Type B pancreatic cell (in vitro differentiated cells): ENCODE measurements around the gene CAMTA1. TPM values are rescaled to one million over a fixed set of nuclear protein-coding genes. Genes with fewer than 3 reads are reported as not detected.
A peak's percentile ranks its signal among the peaks of the same experiment; 100 is the strongest.

Experiments used
- DNase-seq: peaks from one replicate; pipeline ENCODE4 v3.0.0; 2021; ENCODE audit warnings: mixed read lengths; ENCODE audit not compliant: unreplicated experiment; ENCODE audit errors: extremely low spot score
- H3K27ac Mint-ChIP-seq: 2 replicates; pipeline ENCODE4 v1.8.0; 2021; ENCODE audit warnings: mild to moderate bottlenecking, mixed read lengths
- H3K27me3 Mint-ChIP-seq: 2 replicates; pipeline ENCODE4 v1.8.0; 2021; ENCODE audit warnings: mixed read lengths
- H3K36me3 Mint-ChIP-seq: 2 replicates; pipeline ENCODE4 v1.8.0; 2021; ENCODE audit warnings: mixed read lengths
- H3K4me1 Mint-ChIP-seq: one replicate; pipeline ENCODE4 v1.8.0; 2021; ENCODE audit warnings: mixed read lengths; ENCODE audit not compliant: unreplicated experiment
- H3K4me3 Mint-ChIP-seq: 2 replicates; pipeline ENCODE4 v1.8.0; 2021; ENCODE audit warnings: mild to moderate bottlenecking, mixed read lengths
- H3K9me3 Mint-ChIP-seq: 2 replicates; pipeline ENCODE4 v1.8.0; 2021; ENCODE audit warnings: mixed read lengths
- CTCF ChIP-seq: fragments of 200-600 bp; sonication (generic); conservative IDR thresholded peaks from 2 replicates; pipeline ENCODE4 v1.5.0; 2021; ENCODE audit warnings: antibody characterized with exemption, mild to moderate bottlenecking
- total RNA-seq: library from RNA; stranded (reverse); gene quantifications from 2 replicates; pipeline ENCODE4 v1.2.1, GENCODE V29; 2021; ENCODE audit warnings: low replicate concordance

Gene CAMTA1
- total RNA-seq, 1 donor from 2014 or later: 82.5 TPM

- Mint-ChIP-seq H3K4me1 (peaks cover 32% of the 10 kb centered on the region), H3K27me3 (no peaks in the 10 kb centered on the region), H3K4me3 (peak overlapping the region; percentile 18), H3K9me3 (no peaks in the 10 kb centered on the region), H3K36me3 (peaks cover 7% of the 10 kb centered on the region), H3K27ac (peak overlapping the region; percentile 62)
- TF ChIP-seq CTCF: no peak
- no peak for DNase-seq
Measured at GRCh38 chr1:7491109-7491817, 706.0 kb downstream of the CAMTA1 start.

- no peak for DNase-seq
- H3K27me3 Mint-ChIP-seq: no peaks in the 10 kb centered on the region
- H3K27ac Mint-ChIP-seq: peak overlapping the region; percentile 62
- H3K36me3 Mint-ChIP-seq: peaks cover 7% of the 10 kb centered on the region
- no peaks in the 10 kb centered on the region for H3K9me3 Mint-ChIP-seq
- peaks cover 32% of the 10 kb centered on the region for H3K4me1 Mint-ChIP-seq
- no peak for TF ChIP-seq CTCF
- H3K4me3 Mint-ChIP-seq: peak overlapping the region; percentile 26
Measured at GRCh38 chr1:7491818-7492173, 706.5 kb downstream of the CAMTA1 start.

GRCh38 chr1:7493711-7494454, 708.6 kb downstream of the CAMTA1 start:
- Mint-ChIP-seq H3K4me1 (peaks cover 32% of the 10 kb centered on the region), H3K27ac (no peak overlapping the region), H3K36me3 (peaks cover 7% of the 10 kb centered on the region), H3K9me3 (no peaks in the 10 kb centered on the region), H3K27me3 (no peaks in the 10 kb centered on the region), H3K4me3 (no peak overlapping the region)
- no peak for TF ChIP-seq CTCF
- DNase-seq: no peak

- Mint-ChIP-seq H3K36me3 (peaks cover 7% of the 10 kb centered on the region), H3K9me3 (no peaks in the 10 kb centered on the region), H3K27me3 (no peaks in the 10 kb centered on the region), H3K4me1 (peaks cover 29% of the 10 kb centered on the region), H3K4me3 (no peak overlapping the region), H3K27ac (no peak overlapping the region)
- no peak for DNase-seq
- no peak for TF ChIP-seq CTCF
Measured at GRCh38 chr1:7495962-7496361, 710.7 kb downstream of the CAMTA1 start.

- no peak for DNase-seq
- TF ChIP-seq CTCF: no peak
- no peak overlapping the region for H3K4me3 Mint-ChIP-seq
- H3K36me3 Mint-ChIP-seq: peaks cover 7% of the 10 kb centered on the region
- no peaks in the 10 kb centered on the region for H3K27me3 Mint-ChIP-seq
- H3K4me1 Mint-ChIP-seq: peaks cover 22% of the 10 kb centered on the region
- H3K27ac Mint-ChIP-seq: no peak overlapping the region
- no peaks in the 10 kb centered on the region for H3K9me3 Mint-ChIP-seq
Measured at GRCh38 chr1:7497107-7497637, 711.9 kb downstream of the CAMTA1 start.
